BLaER1 treated with 17β-estradiol and CSF1 and Interleukin-3, amounts not matched to agents 10 nM and 100 nM (cell line): ENCODE measurements around the gene PTGDR2.
A peak's percentile ranks its signal among the peaks of the same experiment; 100 is the strongest.

Experiments used
- H3K27ac ChIP-seq, 11 experiments: shearing (Covaris generic); formaldehyde crosslinking; 2 replicates each; pipeline ENCODE4 v1.8.1; 2022
- H3K27me3 ChIP-seq, 11 experiments: shearing (Covaris generic); formaldehyde crosslinking; 2 replicates each; pipeline ENCODE4 v1.8.1; 2022
- H3K36me3 ChIP-seq, 11 experiments: shearing (Covaris generic); formaldehyde crosslinking; 2 replicates each; pipeline ENCODE4 v1.8.1; 2022
- H3K4me1 ChIP-seq, 10 experiments: shearing (Covaris generic); formaldehyde crosslinking; 2 replicates each; pipeline ENCODE4 v1.8.1; 2022
- H3K4me2 ChIP-seq, 11 experiments: shearing (Covaris generic); formaldehyde crosslinking; 2 replicates each; pipeline ENCODE4 v1.8.1; 2022
- H3K4me3 ChIP-seq, 10 experiments: shearing (Covaris generic); formaldehyde crosslinking; 2 replicates each; pipeline ENCODE4 v1.8.1; 2022
- H3K9ac ChIP-seq, 11 experiments: shearing (Covaris generic); formaldehyde crosslinking; 2 replicates each; pipeline ENCODE4 v1.8.1; 2022
- H3K9me3 ChIP-seq, 11 experiments: shearing (Covaris generic); formaldehyde crosslinking; replicated peaks in 1 of 11; 2 replicates each; pipeline ENCODE4 v1.8.1; 2022
- H4K20me1 ChIP-seq, 11 experiments: shearing (Covaris generic); formaldehyde crosslinking; 2 replicates each; pipeline ENCODE4 v1.8.1; 2022
- Cebpa-rat ChIP-seq, 11 experiments: shearing (Covaris generic); IDR thresholded peaks; 2 replicates each; pipeline ENCODE4 v1.8.1; 2022

The PTGDR2 gene

DNA sequence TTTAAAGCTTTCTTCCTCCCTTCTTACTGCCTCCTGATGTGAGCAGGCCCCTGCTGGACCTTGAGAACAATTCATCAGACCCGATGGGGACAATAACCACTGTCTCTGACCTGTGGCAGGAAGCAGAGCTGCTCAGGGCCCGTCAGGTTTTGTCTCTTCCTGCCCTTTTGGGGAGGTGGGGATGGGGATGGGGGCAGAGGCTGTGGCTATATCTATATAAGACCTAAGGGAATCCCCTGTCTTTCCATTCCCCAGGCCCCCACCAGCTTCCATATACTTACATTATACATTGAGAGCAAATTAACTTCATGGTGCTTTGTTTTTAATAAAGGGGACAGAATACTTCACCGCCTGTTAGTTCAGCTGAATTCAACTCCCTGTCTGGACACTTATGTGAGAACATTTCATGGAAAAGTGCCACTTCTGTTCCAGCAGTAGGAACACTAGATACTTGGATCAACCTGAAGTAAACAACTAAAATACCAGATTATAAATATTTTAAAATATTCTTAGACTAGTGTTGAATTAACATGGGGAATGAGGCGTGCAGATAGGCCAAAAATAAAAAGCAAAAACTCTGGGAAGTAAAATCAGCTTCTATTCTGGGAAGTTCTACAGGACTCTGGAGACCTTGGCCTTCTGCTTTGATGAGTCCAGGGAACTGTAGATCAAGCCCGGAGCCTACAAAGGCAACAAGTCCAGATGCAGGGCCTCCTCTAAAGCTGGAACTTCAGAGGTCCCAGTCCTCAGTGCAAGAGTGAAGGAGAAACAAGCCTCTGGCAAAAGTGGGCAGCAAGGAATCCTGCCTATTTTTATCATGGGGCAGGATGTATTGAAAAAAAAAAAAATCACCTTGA is 22.7 kb upstream of the PTGDR2 start:
- peaks cover 2 to 14% (median 10%) of the 10 kb centered on the region in 10 experiments for H3K4me1 ChIP-seq
- H3K9ac ChIP-seq, result no peak overlapping the region
- no peaks in the 10 kb centered on the region for H3K27me3 ChIP-seq
- H4K20me1 ChIP-seq, result peaks cover 0 to 7% (median 0%) of the 10 kb centered on the region in 11 experiments; a peak in 3 of 22 replicates
- no peaks in the 10 kb centered on the region for H3K9me3 ChIP-seq
- peaks cover 13 to 70% (median 33%) of the 10 kb centered on the region in 11 experiments for H3K36me3 ChIP-seq
- H3K4me3 ChIP-seq, result no peak overlapping the region
- H3K27ac ChIP-seq, result no peak overlapping the region
- TF ChIP-seq Cebpa-rat (IDR thresholded peaks at IDR 0.05), result no peak
- H3K4me2 ChIP-seq, result no peak overlapping the region

DNA sequence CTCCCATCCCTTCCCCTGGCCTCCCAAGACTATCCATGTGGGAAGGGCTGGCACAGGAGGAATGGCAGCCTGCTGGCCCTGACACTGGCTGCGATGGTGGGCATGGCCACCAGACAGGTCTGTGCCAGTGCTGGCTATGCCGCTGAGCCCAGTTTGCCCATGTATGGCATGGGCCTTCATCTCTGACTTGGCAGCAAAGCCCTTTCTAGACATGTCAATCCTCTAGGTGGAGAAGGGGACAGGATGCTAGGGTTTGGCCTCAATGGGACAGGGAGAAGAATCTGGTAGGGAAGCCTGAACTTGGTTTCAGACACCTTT is 20.4 kb upstream of the PTGDR2 start:
- Histone ChIP-seq H3K4me1 (peaks cover 25 to 37% (median 33%) of the 10 kb centered on the region in 10 experiments), H3K27ac (no peak overlapping the region)

DNA sequence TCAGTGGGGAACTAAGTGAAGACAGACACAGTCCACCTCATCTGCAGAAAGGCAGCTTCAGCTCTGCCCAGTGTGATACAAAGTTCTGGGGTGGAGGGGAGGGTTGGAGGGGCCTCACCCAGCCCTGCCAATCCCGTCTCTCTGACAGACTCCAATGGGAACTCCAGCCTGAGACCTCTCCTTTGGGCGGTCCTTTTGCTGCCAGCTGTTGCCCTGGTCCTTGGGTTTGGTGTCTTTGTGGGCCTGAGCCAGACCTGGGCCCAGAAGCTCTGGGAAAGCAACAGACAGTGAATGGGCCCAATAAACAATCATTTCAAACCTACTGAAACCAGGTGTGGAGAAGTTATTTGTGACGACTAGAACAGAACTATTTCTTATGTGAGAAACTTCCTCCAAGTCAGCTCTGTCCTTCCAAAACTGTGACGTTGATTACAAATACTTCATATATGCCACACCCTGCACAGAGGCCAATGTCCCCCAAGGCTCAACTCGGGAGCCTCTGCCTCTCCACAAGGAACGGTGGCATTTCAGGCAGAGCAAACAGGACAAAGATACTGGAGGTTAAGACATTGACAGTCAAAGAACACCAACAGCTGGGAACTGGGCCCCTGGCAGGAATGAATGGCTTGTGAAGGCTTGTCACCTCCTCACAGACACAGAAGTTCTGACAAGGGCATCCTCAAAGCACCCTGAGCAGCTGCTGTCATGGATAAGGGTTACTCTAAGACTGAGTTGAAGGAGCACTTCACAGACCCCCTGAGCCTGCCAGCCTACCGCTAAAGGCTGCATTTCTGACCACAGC is 19.8 kb upstream of the PTGDR2 start:
- Histone ChIP-seq H3K4me2 (no peak overlapping the region), H4K20me1 (peaks cover 0 to 6% (median 0%) of the 10 kb centered on the region in 11 experiments; a peak in 3 of 22 replicates), H3K36me3 (peaks cover 13 to 56% (median 27%) of the 10 kb centered on the region in 11 experiments; a peak in 21 of 22 replicates), H3K9me3 (no peaks in the 10 kb centered on the region), H3K4me3 (no peak overlapping the region), H3K9ac (no peak overlapping the region), H3K27me3 (no peaks in the 10 kb centered on the region), H3K4me1 (peaks cover 25 to 40% (median 38%) of the 10 kb centered on the region in 10 experiments), H3K27ac (0 out of 22 replicates have a peak overlapping the region, but pooled peaks of 1 of the 11 experiments have one; percentile 5)
- no peak for TF ChIP-seq Cebpa-rat (IDR thresholded peaks at IDR 0.05)

More for the DNA sequence above, 20.4 kb upstream of the PTGDR2 start:
- no peaks in the 10 kb centered on the region for H3K9me3 ChIP-seq
- no peak overlapping the region for H3K4me3 ChIP-seq
- H4K20me1 ChIP-seq, result peaks cover 0 to 7% (median 0%) of the 10 kb centered on the region in 11 experiments; a peak in 3 of 22 replicates
- no peaks in the 10 kb centered on the region for H3K27me3 ChIP-seq
- H3K36me3 ChIP-seq, result peaks cover 13 to 62% (median 32%) of the 10 kb centered on the region in 11 experiments
- no peak for TF ChIP-seq Cebpa-rat (IDR thresholded peaks at IDR 0.05)
- H3K9ac ChIP-seq, result no peak overlapping the region
- no peak overlapping the region for H3K4me2 ChIP-seq

DNA sequence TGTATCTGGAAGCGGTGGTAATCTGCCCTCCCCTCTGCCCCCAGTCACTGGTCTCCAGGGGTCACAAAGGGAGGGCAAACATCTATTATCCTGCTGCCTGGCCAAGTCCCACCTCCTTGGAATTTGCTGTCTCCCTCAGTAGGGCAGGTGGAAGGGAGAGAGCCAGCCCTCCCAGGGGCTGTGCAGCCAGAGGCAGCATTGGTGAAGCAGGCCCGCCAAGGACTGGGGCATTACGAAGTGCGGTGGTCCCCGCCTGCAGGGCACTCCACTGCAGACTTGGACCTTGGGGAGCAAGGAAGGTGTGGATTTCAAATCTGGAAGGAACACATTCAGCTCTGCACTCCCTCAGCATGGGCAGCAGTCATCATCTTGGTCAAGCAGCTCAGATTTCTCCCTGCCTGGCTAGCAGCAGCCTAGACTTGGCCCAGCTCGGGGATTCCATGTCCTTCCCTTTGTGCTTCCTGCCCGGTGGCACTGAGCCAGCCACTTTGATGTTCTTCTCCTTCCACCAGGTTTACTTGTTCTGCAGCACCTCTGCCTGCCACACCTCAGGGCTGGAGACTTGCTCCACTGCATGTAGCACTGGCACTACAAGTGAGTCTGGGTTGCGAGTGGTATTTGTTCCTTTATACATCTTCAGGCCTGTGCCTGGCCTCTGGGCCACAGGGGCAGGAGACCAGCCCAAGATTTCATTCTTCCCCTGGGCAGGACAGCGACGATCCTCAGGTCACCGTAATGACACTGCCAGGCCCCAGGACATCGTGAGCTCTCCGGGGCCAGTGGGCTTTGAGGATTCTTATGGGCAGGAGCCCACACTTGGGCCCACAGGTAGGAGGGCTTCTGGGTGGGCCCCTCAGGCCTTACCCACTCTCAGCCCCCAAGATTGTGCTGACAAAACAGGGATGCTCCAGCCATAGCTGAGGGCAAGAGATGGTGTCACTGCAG is 18.9 kb upstream of the PTGDR2 start:
- Histone ChIP-seq H3K9ac (no peak overlapping the region), H3K9me3 (no peaks in the 10 kb centered on the region), H3K27me3 (no peaks in the 10 kb centered on the region), H3K4me2 (no peak overlapping the region), H3K27ac (peak overlapping the region in 1 of 11 experiments; percentile 5; a peak in 1 of 22 replicates), H3K4me3 (no peak overlapping the region), H3K4me1 (peaks cover 25 to 41% (median 37%) of the 10 kb centered on the region in 10 experiments), H4K20me1 (0 out of 22 replicates have a peak, but pooled peaks cover 0 to 4% (median 0%) of the 10 kb centered on the region in 11 experiments), H3K36me3 (peaks cover 9 to 47% (median 19%) of the 10 kb centered on the region in 11 experiments; a peak in 20 of 22 replicates)
- no peak for TF ChIP-seq Cebpa-rat (IDR thresholded peaks at IDR 0.05)

DNA sequence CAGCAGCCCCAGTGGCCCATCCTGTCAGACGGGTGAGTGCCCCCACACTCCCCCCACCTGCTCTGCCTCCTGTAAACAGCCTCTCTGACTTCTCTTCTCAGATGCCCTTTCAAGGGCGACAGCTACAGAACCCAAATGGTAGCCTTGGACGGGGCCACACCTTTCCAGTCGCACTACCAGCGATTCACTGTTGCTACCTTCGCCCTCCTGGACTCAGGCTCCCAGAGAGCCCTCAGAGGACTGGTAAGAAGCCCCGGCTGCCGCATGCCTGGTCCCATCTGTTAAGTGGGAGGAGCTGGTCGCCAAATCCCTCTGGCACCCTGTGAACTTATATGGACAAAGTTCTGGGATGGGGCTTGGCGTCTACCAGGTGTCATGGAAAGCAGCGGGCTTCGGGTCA is 17.8 kb upstream of the PTGDR2 start:
- H3K9ac ChIP-seq, result no peak overlapping the region
- H3K36me3 ChIP-seq, result peaks cover 0 to 36% (median 7%) of the 10 kb centered on the region in 11 experiments; a peak in 16 of 22 replicates
- H3K4me3 ChIP-seq, result no peak overlapping the region
- no peaks in the 10 kb centered on the region for H3K27me3 ChIP-seq
- H3K4me1 ChIP-seq, result peaks cover 25 to 51% (median 47%) of the 10 kb centered on the region in 10 experiments
- H3K9me3 ChIP-seq, result no peaks in the 10 kb centered on the region
- H3K4me2 ChIP-seq, result peak overlapping the region; percentile 62 to 88 (median 75); a peak in 19 of 22 replicates
- TF ChIP-seq Cebpa-rat (IDR thresholded peaks at IDR 0.05), result no peak
- H3K27ac ChIP-seq, result peak overlapping the region in 6 of 11 experiments; percentile 13 to 65 (median 56); a peak in 11 of 22 replicates
- 0 out of 22 replicates have a peak, but pooled peaks cover 0 to 4% (median 0%) of the 10 kb centered on the region in 11 experiments for H4K20me1 ChIP-seq

DNA sequence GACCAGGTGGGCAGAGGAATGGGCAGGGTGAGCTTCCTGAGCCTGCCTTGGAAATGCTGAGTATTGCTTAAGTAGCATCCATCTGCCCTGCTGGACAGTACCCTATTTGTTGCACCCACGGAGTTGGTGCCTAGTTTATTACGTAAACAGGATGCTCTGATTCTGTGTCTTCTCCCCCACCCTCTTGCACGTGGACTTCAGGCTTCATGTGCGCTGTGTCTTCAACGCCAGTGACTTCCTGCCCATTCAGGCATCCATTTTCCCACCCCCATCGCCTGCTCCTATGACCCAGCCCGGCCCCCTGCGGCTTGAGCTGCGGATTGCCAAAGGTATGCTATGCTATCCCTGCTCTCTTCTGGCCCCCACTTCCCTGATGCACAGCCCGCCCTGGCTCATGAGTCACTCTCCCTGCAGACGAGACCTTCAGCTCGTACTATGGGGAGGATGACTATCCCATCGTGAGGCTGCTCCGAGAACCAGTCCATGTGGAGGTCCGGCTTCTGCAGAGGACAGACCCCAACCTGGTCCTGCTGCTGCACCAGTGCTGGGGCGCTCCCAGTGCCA is 17.3 kb upstream of the PTGDR2 start:
- Histone ChIP-seq H3K4me2 (peak overlapping the region; percentile 62 to 88 (median 75)), H3K36me3 (peaks cover 0 to 33% (median 5%) of the 10 kb centered on the region in 11 experiments; a peak in 6 of 22 replicates), H3K4me3 (no peak overlapping the region), H3K27ac (peak overlapping the region in 8 of 11 experiments; percentile 35 to 65 (median 58); a peak in 13 of 22 replicates), H3K4me1 (peaks cover 25 to 56% (median 52%) of the 10 kb centered on the region in 10 experiments), H3K9me3 (no peaks in the 10 kb centered on the region), H4K20me1 (0 out of 22 replicates have a peak, but pooled peaks cover 0 to 4% (median 0%) of the 10 kb centered on the region in 11 experiments), H3K27me3 (no peaks in the 10 kb centered on the region), H3K9ac (peak overlapping the region in 4 of 11 experiments; percentile 22 to 44 (median 36); a peak in 4 of 22 replicates)
- TF ChIP-seq Cebpa-rat (IDR thresholded peaks at IDR 0.05), result 0 out of 22 replicates have a peak, but pooled peaks of 2 of the 11 experiments have one; percentile 11 to 15

DNA sequence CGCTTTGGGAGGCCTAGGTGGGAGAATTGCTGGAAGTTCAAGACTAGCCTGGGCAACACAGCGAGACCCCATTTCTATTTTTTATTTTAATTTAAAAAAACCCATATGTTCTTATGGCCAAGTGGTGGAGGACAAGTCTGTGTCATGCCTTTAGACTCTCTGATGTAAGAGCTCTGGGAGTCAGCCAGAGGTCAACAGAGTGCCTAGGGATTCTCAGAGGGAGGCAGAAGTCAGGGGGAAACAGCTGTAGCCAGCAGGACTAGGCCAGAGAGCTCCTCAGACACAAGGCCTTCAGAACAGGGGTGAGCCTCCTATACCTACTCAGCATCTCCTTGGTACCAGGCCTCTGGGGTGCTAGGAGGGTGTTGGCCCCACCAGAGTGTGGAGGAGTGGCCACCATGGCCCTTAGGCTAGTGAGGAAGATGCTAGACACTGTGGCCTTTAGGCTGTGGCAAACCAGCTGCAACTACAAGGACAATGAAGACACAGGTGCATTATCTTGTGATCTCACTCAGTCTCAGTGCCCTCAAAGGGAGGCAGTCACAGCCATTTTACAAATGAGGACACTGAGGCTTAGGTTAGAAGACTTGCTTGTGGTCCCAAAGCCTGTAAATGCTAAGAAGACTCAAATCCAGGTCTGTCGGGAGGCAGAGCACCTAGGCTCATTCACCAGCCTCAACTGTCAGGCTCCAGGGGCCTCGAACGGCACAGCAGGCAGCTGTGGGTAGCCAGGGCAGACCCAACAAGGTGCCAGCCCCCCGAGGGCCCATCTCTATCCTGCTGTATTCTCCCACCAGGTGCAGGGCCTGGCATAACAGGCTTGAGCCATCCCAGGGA is 16.6 kb upstream of the PTGDR2 start:
- no peaks in the 10 kb centered on the region for H3K27me3 ChIP-seq
- H3K4me2 ChIP-seq, result peak overlapping the region; percentile 62 to 88 (median 75)
- peaks cover 28 to 63% (median 59%) of the 10 kb centered on the region in 10 experiments for H3K4me1 ChIP-seq
- H3K27ac ChIP-seq, result peak overlapping the region in 9 of 11 experiments; percentile 35 to 65 (median 57); a peak in 17 of 22 replicates
- no peak for TF ChIP-seq Cebpa-rat (IDR thresholded peaks at IDR 0.05)
- no peaks in the 10 kb centered on the region for H3K9me3 ChIP-seq
- H3K36me3 ChIP-seq, result peaks cover 0 to 26% (median 2%) of the 10 kb centered on the region in 11 experiments; a peak in 6 of 22 replicates
- H3K9ac ChIP-seq, result peak overlapping the region in 6 of 11 experiments; percentile 19 to 50 (median 36); a peak in 6 of 22 replicates
- H4K20me1 ChIP-seq, result peaks cover 0 to 4% (median 0%) of the 10 kb centered on the region in 11 experiments; a peak in 1 of 22 replicates
- H3K4me3 ChIP-seq, result no peak overlapping the region
